IPS-NIHi7 (cell line): ENCODE data around the gene ATOX1.
A peak's percentile ranks its signal among the peaks of the same experiment; 100 is the strongest.
"Not testable (repeated sequence)": the region's sequence is repeated elsewhere in the genome, so short reads cannot be mapped to it uniquely, and the experiment has no call there.

Experiments used
- DNase-seq: peaks from one replicate; pipeline ENCODE4 v3.0.0; 2012; ENCODE audit warnings: mixed read lengths; ENCODE audit errors: extremely low spot score

ATOX1 gene

DNA sequence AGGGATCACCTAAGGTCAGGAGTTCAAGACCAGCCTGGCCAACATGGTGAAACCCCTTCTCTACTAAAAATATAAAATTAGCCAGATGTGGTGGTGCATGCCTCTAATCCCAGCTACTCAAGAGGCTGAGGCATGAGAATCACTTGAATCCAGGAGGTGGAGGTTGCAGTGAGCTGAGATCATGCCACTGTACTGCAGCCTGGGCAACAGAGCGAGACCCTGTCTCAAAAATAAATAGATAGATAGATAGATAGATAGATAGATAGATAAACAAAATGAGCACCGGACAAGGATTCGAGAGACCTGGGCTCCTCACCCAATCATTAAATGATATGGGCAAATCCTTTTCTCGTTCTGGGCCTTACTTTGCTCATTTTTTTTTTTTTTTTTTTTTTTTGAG, 60.4 kb downstream of the ATOX1 start:
- not testable (repeated sequence) for DNase-seq

DNA sequence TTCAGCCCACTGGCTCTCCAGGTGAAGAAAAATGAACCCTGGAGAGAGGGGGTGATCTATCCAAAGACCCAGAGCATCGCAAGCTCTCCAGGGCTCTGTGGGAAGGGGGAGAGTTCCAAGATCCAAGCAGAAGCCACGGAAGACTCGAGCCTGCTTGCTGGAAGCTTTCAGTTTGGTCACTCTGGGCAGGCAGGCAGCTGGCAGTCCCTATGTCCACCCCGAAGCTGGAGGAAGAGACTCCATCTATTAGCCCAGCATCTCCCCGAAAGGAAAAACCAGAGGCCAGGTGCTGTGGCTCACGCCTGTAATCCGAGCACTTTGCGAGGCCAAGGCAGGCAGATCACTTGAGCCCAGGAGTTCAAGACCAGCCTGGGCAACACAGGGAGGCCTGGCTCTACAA, 61.0 kb downstream of the ATOX1 start:
- no peak for DNase-seq

DNA sequence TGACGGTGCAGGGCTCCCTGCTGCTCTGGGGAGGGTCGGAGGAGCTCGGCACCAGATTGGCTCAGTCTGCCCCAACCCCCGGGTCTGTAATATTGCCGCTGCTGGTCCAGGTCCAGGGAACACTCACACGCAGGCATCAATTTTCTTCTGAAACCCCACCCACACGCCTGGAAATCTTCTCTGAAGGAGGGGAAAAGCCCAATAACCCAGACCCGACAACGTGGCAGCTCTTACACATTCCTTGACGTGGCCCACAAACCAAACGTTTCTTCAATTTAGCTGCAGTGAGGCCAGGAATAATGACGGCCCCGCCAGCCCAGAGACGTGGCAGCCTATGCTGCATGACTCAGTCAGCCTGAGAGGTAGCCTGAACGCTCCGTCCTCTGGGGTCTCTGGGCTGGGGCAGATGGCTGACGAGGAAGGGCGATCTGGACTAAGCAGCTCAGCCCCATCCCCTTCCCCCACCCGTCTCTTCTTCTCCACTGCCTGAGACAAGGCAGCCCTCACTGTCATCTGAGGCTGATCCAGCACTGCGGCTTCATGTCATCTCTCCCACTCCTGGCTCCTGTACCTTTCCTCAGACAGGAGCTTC, 61.9 kb downstream of the ATOX1 start:
- DNase-seq: peak; percentile 66

DNA sequence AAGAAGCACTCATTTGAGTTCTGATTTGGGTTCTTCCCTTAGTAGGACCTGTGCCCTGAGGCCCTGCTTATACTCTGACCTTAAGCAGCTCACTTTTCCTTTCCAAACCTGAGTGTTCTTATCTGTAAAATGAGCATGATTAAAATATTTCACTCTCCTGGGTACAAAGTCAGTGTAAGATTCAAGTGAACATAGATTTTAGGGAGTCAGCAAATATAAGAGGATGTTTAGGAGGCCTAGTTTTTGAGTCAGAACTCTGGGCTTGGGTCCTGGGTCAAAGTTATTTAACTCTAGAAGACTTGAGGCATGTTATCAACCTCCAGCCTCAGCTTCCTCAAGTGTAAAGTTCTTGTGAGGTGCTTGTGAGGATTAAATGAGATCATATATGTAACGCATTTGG, 63.0 kb downstream of the ATOX1 start:
- DNase-seq: no peak

DNA sequence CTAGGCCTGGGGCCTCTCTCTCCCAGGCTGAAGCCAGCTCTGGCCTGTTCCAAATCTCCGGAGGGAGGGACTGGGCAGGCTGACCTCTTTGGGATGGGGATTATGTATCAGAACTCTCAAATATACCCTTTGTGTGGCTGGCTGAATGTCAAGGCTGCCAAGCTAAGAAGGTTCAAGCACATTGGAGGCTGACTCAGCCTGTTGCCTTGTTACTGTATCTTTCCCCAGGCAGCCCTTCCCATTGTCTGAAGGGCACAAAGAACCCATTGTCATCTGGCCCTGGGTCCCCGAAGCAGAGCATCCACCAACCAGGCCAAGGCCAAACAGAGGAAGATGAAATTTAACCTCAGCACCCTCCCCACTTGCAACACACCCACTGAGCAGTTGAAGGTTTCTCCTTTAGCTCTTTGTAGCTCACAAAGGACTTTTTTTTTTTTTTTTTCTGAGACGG, 64.4 kb downstream of the ATOX1 start:
- DNase-seq: no peak
